H9 (cell line): Measurements from ENCODE around the gene WDR70. TPM values are rescaled to one million over a fixed set of nuclear protein-coding genes. Genes with fewer than 3 reads are reported as not detected.

Experiments used
- DNase-seq: peaks from one replicate; pipeline ENCODE4 v3.0.0-alpha.2; 2017
- H2AFZ ChIP-seq: one replicate; pipeline ENCODE4 v1.6.1; 2013; ENCODE audit warnings: mild to moderate bottlenecking, low read length, control low read depth, moderate library complexity
- H2AK5ac ChIP-seq: 2 replicates; pipeline ENCODE4 v1.6.1; 2013; ENCODE audit warnings: low read length, control low read depth, mixed read lengths; ENCODE audit not compliant: insufficient read length
- H2BK120ac ChIP-seq: one replicate; pipeline ENCODE4 v1.6.1; 2013; ENCODE audit warnings: low read depth, mild to moderate bottlenecking, low read length, control low read depth, inconsistent platforms; ENCODE audit not compliant: poor library complexity, severe bottlenecking
- H2BK12ac ChIP-seq: 2 replicates; pipeline ENCODE4 v1.6.1; 2013; ENCODE audit warnings: low read length, control low read depth, mixed read lengths, low read depth; ENCODE audit not compliant: insufficient read length
- H2BK15ac ChIP-seq: 2 replicates; pipeline ENCODE4 v1.6.1; 2013; ENCODE audit warnings: low read depth, low read length, control low read depth
- H2BK20ac ChIP-seq: one replicate; pipeline ENCODE4 v1.6.1; 2013; ENCODE audit warnings: low read depth, mild to moderate bottlenecking, low read length, control low read depth, inconsistent platforms; ENCODE audit not compliant: poor library complexity, severe bottlenecking
- H2BK5ac ChIP-seq: 2 replicates; pipeline ENCODE4 v1.6.1; 2013; ENCODE audit warnings: low read length, control low read depth, mixed read lengths; ENCODE audit not compliant: insufficient read length
- H3K14ac ChIP-seq: 2 replicates; pipeline ENCODE4 v1.6.1; 2013; ENCODE audit warnings: low read length, control low read depth; ENCODE audit not compliant: insufficient read depth
- H3K18ac ChIP-seq: 2 replicates; pipeline ENCODE4 v1.6.1; 2013; ENCODE audit warnings: low read depth, mild to moderate bottlenecking, mixed read lengths, low read length, control low read depth; ENCODE audit not compliant: insufficient read length
- H3K23ac ChIP-seq: 2 replicates; pipeline ENCODE4 v1.6.1; 2013; ENCODE audit warnings: low read length, control low read depth, mixed read lengths, low read depth; ENCODE audit not compliant: insufficient read length
- H3K23me2 ChIP-seq: 2 replicates; pipeline ENCODE4 v1.6.1; 2013; ENCODE audit warnings: low read depth, mild to moderate bottlenecking, mixed read lengths, low read length, control low read depth; ENCODE audit not compliant: insufficient read length, poor library complexity, severe bottlenecking
- H3K27ac ChIP-seq: 2 replicates; pipeline ENCODE4 v1.5.1; 2013; ENCODE audit warnings: low read length, control low read depth, mixed read lengths, low read depth; ENCODE audit not compliant: insufficient read length
- H3K27me3 ChIP-seq: 2 replicates; pipeline ENCODE4 v1.6.1; 2013; ENCODE audit warnings: low read length, control low read depth, inconsistent platforms; ENCODE audit not compliant: insufficient read depth
- H3K4ac ChIP-seq: 2 replicates; pipeline ENCODE4 v1.6.1; 2013; ENCODE audit warnings: low read depth, mild to moderate bottlenecking, control low read depth, inconsistent platforms, low read length, moderate library complexity
- H3K4me1 ChIP-seq: 2 replicates; pipeline ENCODE4 v1.6.1; 2013; ENCODE audit warnings: low read length, control low read depth, inconsistent platforms; ENCODE audit not compliant: insufficient read depth
- H3K4me2 ChIP-seq: 2 replicates; pipeline ENCODE4 v1.6.1; 2013; ENCODE audit warnings: low read length, control low read depth, mixed read lengths; ENCODE audit not compliant: insufficient read length, insufficient read depth
- H3K56ac ChIP-seq: 2 replicates; pipeline ENCODE4 v1.6.1; 2013; ENCODE audit warnings: low read depth, mild to moderate bottlenecking, mixed read lengths, low read length, control low read depth; ENCODE audit not compliant: insufficient read length
- H3K79me1 ChIP-seq: 2 replicates; pipeline ENCODE4 v1.6.1; 2013; ENCODE audit warnings: low read depth, mild to moderate bottlenecking, moderate library complexity, low read length, control low read depth, inconsistent platforms; ENCODE audit not compliant: insufficient read depth, poor library complexity, severe bottlenecking
- H3K79me2 ChIP-seq: 2 replicates; pipeline ENCODE4 v1.6.1; 2013; ENCODE audit warnings: low read length, control low read depth, inconsistent platforms; ENCODE audit not compliant: insufficient read depth
- H3K9ac ChIP-seq: 2 replicates; pipeline ENCODE4 v1.6.1; 2013; ENCODE audit warnings: low read length, control low read depth, mixed read lengths; ENCODE audit not compliant: insufficient read length; ENCODE audit errors: extremely low read depth
- H3K9me3 ChIP-seq: one replicate; pipeline ENCODE4 v1.6.1; 2013; ENCODE audit warnings: low read depth, low read length, inconsistent platforms; ENCODE audit not compliant: control insufficient read depth
- H3T11ph ChIP-seq: one replicate; pipeline ENCODE4 v1.6.1; 2013; ENCODE audit warnings: mild to moderate bottlenecking, low read length, control low read depth, inconsistent platforms
- H4K20me1 ChIP-seq: one replicate; pipeline ENCODE4 v1.6.1; 2013; ENCODE audit not compliant: control insufficient read depth, insufficient read length, insufficient read depth
- H4K5ac ChIP-seq: 2 replicates; pipeline ENCODE4 v1.6.1; 2013; ENCODE audit warnings: low read depth, mild to moderate bottlenecking, mixed read lengths, low read length, control low read depth; ENCODE audit not compliant: insufficient read length
- H4K8ac ChIP-seq: replicated peaks from 2 replicates; pipeline ENCODE4 v1.6.1; 2013; ENCODE audit warnings: low read length, control low read depth, mixed read lengths, low read depth; ENCODE audit not compliant: insufficient read length
- H4K91ac ChIP-seq: 2 replicates; pipeline ENCODE4 v1.6.1; 2013; ENCODE audit warnings: low read depth, mild to moderate bottlenecking, moderate library complexity, mixed read lengths, low read length, control low read depth; ENCODE audit not compliant: insufficient read length
- H3K27ac Mint-ChIP-seq, 3 experiments: 2 replicates in 2 of 3; 3 replicates in 1 of 3; pipeline ENCODE4 v1.8.0; 2020 to 2021; ENCODE audit warnings: mixed read lengths in 3 of 3, mild to moderate bottlenecking in 1 of 3, moderate library complexity in 1 of 3
- H3K27me3 Mint-ChIP-seq: 2 replicates; pipeline ENCODE4 v1.8.0; 2021; ENCODE audit warnings: low read depth, mild to moderate bottlenecking, moderate library complexity, mixed read lengths
- H3K36me3 Mint-ChIP-seq, 3 experiments: 2 replicates in 2 of 3; 3 replicates in 1 of 3; pipeline ENCODE4 v1.8.0; 2020 to 2021; ENCODE audit warnings: low read depth in 3 of 3, mixed read lengths in 3 of 3; ENCODE audit not compliant: insufficient read depth in 1 of 3
- H3K4me1 Mint-ChIP-seq, 2 experiments: 2 replicates each; pipeline ENCODE4 v1.8.0; 2020; ENCODE audit warnings: mixed read lengths in 2 of 2
- H3K4me3 Mint-ChIP-seq, 2 experiments: 2 replicates in 1 of 2; 3 replicates in 1 of 2; pipeline ENCODE4 v1.8.0; 2020 to 2021; ENCODE audit warnings: mild to moderate bottlenecking in 2 of 2, mixed read lengths in 2 of 2, moderate library complexity in 1 of 2
- H3K9me3 Mint-ChIP-seq, 2 experiments: 2 replicates in 1 of 2; 3 replicates in 1 of 2; pipeline ENCODE4 v1.8.0; 2020; ENCODE audit warnings: mild to moderate bottlenecking in 2 of 2, mixed read lengths in 2 of 2, moderate library complexity in 1 of 2
- total RNA-seq: library from RNA; stranded (reverse); gene quantifications from 2 replicates; pipeline ENCODE4 v1.2.1, GENCODE V29; 2021
- TF ChIP-seq, protein P1 (sequence below): fragments of 200-600 bp; sonication (generic); conservative IDR thresholded peaks from 3 replicates; pipeline ENCODE4 v1.8.0; 2021; ENCODE audit warnings: antibody characterized with exemption, mild to moderate bottlenecking

The WDR70 gene
- total RNA-seq, 1 experiment from 2014 or later: 38.1 TPM

DNA sequence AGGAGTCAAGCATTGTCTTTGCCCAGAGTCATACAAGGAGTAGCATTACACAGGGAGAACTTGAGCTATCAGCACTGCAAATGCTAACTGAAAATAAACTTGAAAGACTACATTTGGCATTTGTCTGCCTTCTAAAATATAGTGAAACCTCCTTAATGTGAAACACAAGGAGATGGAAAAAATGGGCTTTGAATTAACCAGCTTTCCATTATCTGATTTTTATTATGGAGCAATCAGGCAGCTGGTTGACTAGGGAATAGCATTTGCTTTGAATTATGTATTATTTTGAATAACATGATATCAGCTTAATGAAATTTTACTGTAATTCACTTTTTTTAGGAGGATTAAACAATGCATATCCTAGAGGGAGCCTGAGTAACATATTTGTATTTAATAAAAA lies 329.9 kb downstream of the WDR70 start:
- Mint-ChIP-seq H3K27me3 (no peaks in the 10 kb centered on the region), H3K9me3 (no peaks in the 10 kb centered on the region), H3K36me3 (no peaks in the 10 kb centered on the region), H3K27ac (no peak overlapping the region), H3K4me3 (no peak overlapping the region), H3K4me1 (no peaks in the 10 kb centered on the region)
- TF ChIP-seq, protein P1, sequence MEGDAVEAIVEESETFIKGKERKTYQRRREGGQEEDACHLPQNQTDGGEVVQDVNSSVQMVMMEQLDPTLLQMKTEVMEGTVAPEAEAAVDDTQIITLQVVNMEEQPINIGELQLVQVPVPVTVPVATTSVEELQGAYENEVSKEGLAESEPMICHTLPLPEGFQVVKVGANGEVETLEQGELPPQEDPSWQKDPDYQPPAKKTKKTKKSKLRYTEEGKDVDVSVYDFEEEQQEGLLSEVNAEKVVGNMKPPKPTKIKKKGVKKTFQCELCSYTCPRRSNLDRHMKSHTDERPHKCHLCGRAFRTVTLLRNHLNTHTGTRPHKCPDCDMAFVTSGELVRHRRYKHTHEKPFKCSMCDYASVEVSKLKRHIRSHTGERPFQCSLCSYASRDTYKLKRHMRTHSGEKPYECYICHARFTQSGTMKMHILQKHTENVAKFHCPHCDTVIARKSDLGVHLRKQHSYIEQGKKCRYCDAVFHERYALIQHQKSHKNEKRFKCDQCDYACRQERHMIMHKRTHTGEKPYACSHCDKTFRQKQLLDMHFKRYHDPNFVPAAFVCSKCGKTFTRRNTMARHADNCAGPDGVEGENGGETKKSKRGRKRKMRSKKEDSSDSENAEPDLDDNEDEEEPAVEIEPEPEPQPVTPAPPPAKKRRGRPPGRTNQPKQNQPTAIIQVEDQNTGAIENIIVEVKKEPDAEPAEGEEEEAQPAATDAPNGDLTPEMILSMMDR: no peak
- Histone ChIP-seq H2BK12ac (no peak overlapping the region), H3K9ac (no peak overlapping the region), H3K4me1 (no peaks in the 10 kb centered on the region), H3K14ac (no peak overlapping the region), H3K18ac (no peak overlapping the region), H3K23me2 (no peaks in the 10 kb centered on the region), H3K4me2 (no peak overlapping the region), H3K23ac (no peak overlapping the region), H3K56ac (no peak overlapping the region), H2BK15ac (no peak overlapping the region), H4K5ac (no peak overlapping the region), H3K79me2 (no peaks in the 10 kb centered on the region), H2BK5ac (no peak overlapping the region), H3K9me3 (no peaks in the 10 kb centered on the region), H4K20me1 (no peaks in the 10 kb centered on the region), H4K8ac (no peak overlapping the region), H3K27me3 (no peaks in the 10 kb centered on the region), H2AK5ac (no peak overlapping the region), H3K79me1 (no peaks in the 10 kb centered on the region), H3K27ac (no peak overlapping the region), H2BK20ac (no peak overlapping the region), H4K91ac (no peak overlapping the region), H2BK120ac (no peak overlapping the region), H2AFZ (no peak overlapping the region), H3K4ac (no peak overlapping the region), H3T11ph (no peak overlapping the region)
- no peak for DNase-seq
